Caco-2 (cell line): ENCODE data around the gene APBB1. TPM values are rescaled to one million over a fixed set of nuclear protein-coding genes. Genes with fewer than 3 reads are reported as not detected.

ENCODE experiments used
- BruUV-seq: library from RNA; stranded (reverse); fragments of 400-500 nt; replicated peaks from 2 replicates; lab custom pipeline; 2021; lab: Mats Ljungman, UMichigan
- CTCF ChIA-PET: fragments of 300-600 bp; sonication (Branson Sonifier 250); formaldehyde crosslinking; loops from one replicate; lab custom pipeline; 2022; ENCODE audit warnings: antibody characterized with exemption; lab: Charles Lee
- POLR2A ChIA-PET: fragments of 300-600 bp; sonication (Branson Sonifier 250); formaldehyde crosslinking; loops from one replicate; lab custom pipeline; 2022; ENCODE audit warnings: antibody characterized with exemption; lab: Charles Lee
- DNase-seq, 2 experiments: peaks; one replicate each; pipeline versions ENCODE4 v3.0.0 to v3.0.0-alpha.2; 2020 to 2022
- H3K27me3 ChIP-seq: replicated peaks from 2 replicates; pipeline ENCODE4 v1.6.0; 2011; ENCODE audit warnings: low read length; ENCODE audit not compliant: control insufficient read depth, insufficient read depth
- H3K36me3 ChIP-seq: 2 replicates; pipeline ENCODE4 v1.5.1; 2011; ENCODE audit warnings: low read length; ENCODE audit not compliant: control insufficient read depth, insufficient read depth
- H3K4me1 ChIP-seq: fragments of 250-450 bp; sonication (Bioruptor Pico); 2 replicates; pipeline ENCODE4 v1.5.1; 2020; ENCODE audit warnings: mild to moderate bottlenecking
- H3K4me3 ChIP-seq: 2 replicates; pipeline ENCODE4 v1.5.1; 2011; ENCODE audit warnings: low read depth, mild to moderate bottlenecking, control low read depth, low read length
- H3K9me3 ChIP-seq: fragments of 250-450 bp; sonication (Bioruptor Pico); 2 replicates; pipeline ENCODE4 v1.5.1; 2020; ENCODE audit warnings: mild to moderate bottlenecking, moderate library complexity
- H3K27ac Mint-ChIP-seq: one replicate; pipeline ENCODE4 v1.8.0; 2022; ENCODE audit warnings: mixed read lengths; ENCODE audit not compliant: unreplicated experiment
- H3K27me3 Mint-ChIP-seq: one replicate; pipeline ENCODE4 v1.8.0; 2022; ENCODE audit warnings: mixed read lengths; ENCODE audit not compliant: insufficient read depth, unreplicated experiment
- H3K36me3 Mint-ChIP-seq: one replicate; pipeline ENCODE4 v1.8.0; 2022; ENCODE audit warnings: mild to moderate bottlenecking, mixed read lengths; ENCODE audit not compliant: insufficient read depth, unreplicated experiment
- H3K4me1 Mint-ChIP-seq: one replicate; pipeline ENCODE4 v1.8.0; 2022; ENCODE audit warnings: low read depth, mixed read lengths; ENCODE audit not compliant: unreplicated experiment
- H3K4me3 Mint-ChIP-seq: one replicate; pipeline ENCODE4 v1.8.0; 2022; ENCODE audit warnings: mild to moderate bottlenecking, moderate library complexity, mixed read lengths; ENCODE audit not compliant: unreplicated experiment
- H3K9me3 Mint-ChIP-seq: one replicate; pipeline ENCODE4 v1.8.0; 2022; ENCODE audit warnings: mixed read lengths; ENCODE audit not compliant: unreplicated experiment
- CTCF ChIP-seq, 2 experiments: fragments of 200-600 bp in 1 of 2; IDR thresholded peaks; 1 replicate in 1 of 2; 2 replicates in 1 of 2; pipeline versions ENCODE4 v1.5.1 to v1.8.0; 2011 to 2022; ENCODE audit warnings: antibody characterized with exemption in 1 of 2, control low read depth in 1 of 2, inconsistent platforms in 1 of 2, low read depth in 1 of 2, low read length in 1 of 2, mild to moderate bottlenecking in 1 of 2, moderate library complexity in 1 of 2; ENCODE audit not compliant: insufficient read depth in 1 of 2, severe bottlenecking in 1 of 2, unreplicated experiment in 1 of 2
- intact Hi-C: fragments of 100-400 bp; cut with micrococcal nuclease; formaldehyde crosslinking; loops from one replicate; pipeline ENCODE4 v1.10.0; 2022; ENCODE audit not compliant: unreplicated experiment
- total RNA-seq: library from RNA; stranded (reverse); gene quantifications from 2 replicates; pipeline ENCODE4 v1.2.3, GENCODE V29; 2022

The APBB1 gene
- total RNA-seq, 1 experiment from 2014 or later: 37.8 TPM

DNA sequence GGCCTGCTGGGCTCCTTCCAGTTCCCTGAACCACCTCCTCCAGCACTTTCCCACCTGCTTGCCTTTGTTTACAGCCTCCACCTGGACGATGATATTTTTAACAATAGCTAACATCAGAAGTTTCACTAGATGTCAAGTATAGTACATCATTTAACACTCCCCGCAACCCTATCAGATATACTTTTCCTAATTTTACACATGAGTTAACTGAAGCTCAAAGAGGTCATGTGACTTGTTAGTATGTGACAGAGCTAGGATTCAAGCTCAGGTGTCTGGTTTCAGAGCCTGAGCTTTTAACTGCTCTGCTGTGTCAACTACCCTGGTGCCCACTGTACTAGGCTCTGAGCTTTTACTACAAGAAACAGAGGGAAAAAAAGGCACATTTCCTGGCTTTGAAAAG lies 36.2 kb upstream of the APBB1 start:
- peaks cover 28% of the 10 kb centered on the region for H3K4me1 ChIP-seq
- Mint-ChIP-seq H3K27ac (no peak overlapping the region), H3K27me3 (no peaks in the 10 kb centered on the region), H3K4me1 (no peaks in the 10 kb centered on the region), H3K9me3 (no peaks in the 10 kb centered on the region), H3K36me3 (peaks cover 5% of the 10 kb centered on the region), H3K4me3 (no peak overlapping the region)
- POLR2A ChIA-PET: no interaction called here
- BruUV-seq: no TSS peak
- H3K27me3 ChIP-seq: no peaks in the 10 kb centered on the region
- H3K36me3 ChIP-seq: peaks cover 7% of the 10 kb centered on the region
- no peaks in the 10 kb centered on the region for H3K9me3 ChIP-seq
- no peak for TF ChIP-seq CTCF (IDR thresholded peaks at IDR 0.05; ENCODE audit: insufficient read depth in 1 of 2, low read depth in 1 of 2, low read length in 1 of 2, severe bottlenecking in 1 of 2, unreplicated experiment in 1 of 2)
- CTCF ChIA-PET: no interaction called here
- intact Hi-C loops: no loop called here
- H3K4me3 ChIP-seq: no peak overlapping the region
- no peak for DNase-seq

DNA sequence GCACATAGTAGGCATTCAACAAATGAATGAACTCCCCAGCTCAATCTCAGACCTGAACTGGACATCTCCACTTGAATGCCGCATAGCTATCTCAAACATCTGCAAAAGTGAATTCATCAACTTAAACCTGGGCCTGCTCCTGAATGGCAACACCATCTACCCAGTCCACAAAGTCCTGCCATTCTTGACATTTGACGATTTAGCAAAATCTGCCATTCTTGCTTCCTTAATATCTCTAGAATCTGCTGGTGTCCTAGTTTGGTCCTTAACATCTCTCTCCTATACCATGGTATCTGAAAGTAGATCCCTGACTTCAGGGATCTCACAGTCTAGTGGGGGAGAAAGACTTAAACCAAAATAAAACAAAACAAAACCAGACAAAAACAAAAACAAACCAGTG lies 34.3 kb upstream of the APBB1 start:
- H3K27ac Mint-ChIP-seq: no peak overlapping the region
- ChIA-PET POLR2A (no interaction called here), CTCF (interaction anchor here (1.1 kb wide), 1 partner anchor 9 kb away, joined by 4 read pairs; no protein-coding TSS in a partner anchor)
- H3K9me3 ChIP-seq: no peaks in the 10 kb centered on the region
- DNase-seq: no peak
- H3K4me3 Mint-ChIP-seq: no peak overlapping the region
- no TSS peak for BruUV-seq
- no peaks in the 10 kb centered on the region for H3K27me3 ChIP-seq
- H3K4me1 Mint-ChIP-seq: no peaks in the 10 kb centered on the region
- H3K4me1 ChIP-seq: peaks cover 9% of the 10 kb centered on the region
- peaks cover 5% of the 10 kb centered on the region for H3K36me3 Mint-ChIP-seq
- TF ChIP-seq CTCF (IDR thresholded peaks at IDR 0.05; ENCODE audit: insufficient read depth in 1 of 2, low read depth in 1 of 2, low read length in 1 of 2, severe bottlenecking in 1 of 2, unreplicated experiment in 1 of 2): no peak
- H3K9me3 Mint-ChIP-seq: no peaks in the 10 kb centered on the region
- peaks cover 6% of the 10 kb centered on the region for H3K36me3 ChIP-seq
- no peak overlapping the region for H3K4me3 ChIP-seq
- no peaks in the 10 kb centered on the region for H3K27me3 Mint-ChIP-seq
- intact Hi-C loops: no loop called here

DNA sequence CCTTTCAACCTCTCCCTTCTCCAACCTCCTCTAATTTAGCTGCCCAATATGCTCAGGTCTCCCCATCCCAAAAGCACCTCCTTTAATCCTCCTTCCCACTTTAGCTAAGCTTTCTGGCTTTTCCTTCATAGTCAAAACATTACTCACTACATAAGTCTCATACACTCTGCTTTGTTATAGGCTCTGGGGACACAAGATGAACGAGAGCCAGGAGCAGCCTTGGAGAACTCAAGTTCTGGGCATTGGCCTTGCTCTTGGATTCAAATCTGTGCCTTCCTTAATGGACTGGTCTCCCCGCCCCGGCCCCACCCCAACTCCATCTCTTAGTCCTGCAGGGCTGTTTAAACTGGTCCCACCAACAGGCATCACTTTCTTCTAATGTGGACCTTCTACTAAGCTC lies 33.3 kb upstream of the APBB1 start:
- no peak for TF ChIP-seq CTCF (IDR thresholded peaks at IDR 0.05; ENCODE audit: insufficient read depth in 1 of 2, low read depth in 1 of 2, low read length in 1 of 2, severe bottlenecking in 1 of 2, unreplicated experiment in 1 of 2)

More for the DNA sequence above, 33.3 kb upstream of the APBB1 start:
- Mint-ChIP-seq H3K4me3 (no peak overlapping the region), H3K9me3 (no peaks in the 10 kb centered on the region), H3K4me1 (no peaks in the 10 kb centered on the region), H3K27ac (no peak overlapping the region), H3K27me3 (no peaks in the 10 kb centered on the region), H3K36me3 (peaks cover 5% of the 10 kb centered on the region)
- no TSS peak for BruUV-seq
- H3K4me1 ChIP-seq: no peaks in the 10 kb centered on the region; the same call in 1 of the 2 replicates
- no peaks in the 10 kb centered on the region for H3K27me3 ChIP-seq
- H3K36me3 ChIP-seq: peaks cover 4% of the 10 kb centered on the region
- ChIA-PET POLR2A (no interaction called here), CTCF (interaction anchor here (1.1 kb wide), 1 partner anchor 9 kb away, joined by 4 read pairs; no protein-coding TSS in a partner anchor)
- no peak for DNase-seq
- no peaks in the 10 kb centered on the region for H3K9me3 ChIP-seq
- no peak overlapping the region for H3K4me3 ChIP-seq
- intact Hi-C loops: no loop called here
